Stimulated activated CD4-positive, alpha-beta T cell treated with anti-CD3 and anti-CD28 coated beads, Interleukin-4, amount 100 ng/mL, for 48 hours (primary cell): ENCODE results near the gene TENT5A.
A peak's percentile ranks its signal among the peaks of the same experiment; 100 is the strongest.
"Not testable (repeated sequence)": the region's sequence is repeated elsewhere in the genome, so short reads cannot be mapped to it uniquely, and the experiment has no call there.

Experiments used
- DNase-seq, 2 donors: peaks; one replicate each; pipeline ENCODE4 v3.0.0-alpha.2; 2020; ENCODE audit warnings: low read depth in 2 of 2

Gene TENT5A

GRCh38 chr6:81750681-81751387 is 1.6 kb downstream of the TENT5A start:
- DNase-seq = no peak

- no peak for DNase-seq
Observed at GRCh38 chr6:81750200-81750599, 2.3 kb downstream of the TENT5A start.

GRCh38 chr6:81749707-81750106 is 2.8 kb downstream of the TENT5A start:
- no peak for DNase-seq

- DNase-seq = no peak
Observed at GRCh38 chr6:81748994-81749393, 3.5 kb downstream of the TENT5A start.

- no peak for DNase-seq
Observed at GRCh38 chr6:81747327-81747726, 5.2 kb downstream of the TENT5A start.

- no peak for DNase-seq
Observed at GRCh38 chr6:81744131-81744530, 8.3 kb downstream of the TENT5A start.

GRCh38 chr6:81743649-81744048 is 8.8 kb downstream of the TENT5A start:
- no peak for DNase-seq

- DNase-seq = no peak
Observed at GRCh38 chr6:81741689-81742088, 10.8 kb downstream of the TENT5A start.

GRCh38 chr6:81740591-81740990 is 11.9 kb downstream of the TENT5A start:
- not testable (repeated sequence) for DNase-seq

- no peak for DNase-seq
Observed at GRCh38 chr6:81739230-81740195, 13.0 kb downstream of the TENT5A start.

- no peak for DNase-seq
Observed at GRCh38 chr6:81736428-81736827, 16.1 kb downstream of the TENT5A start.

GRCh38 chr6:81735756-81736380 is 16.6 kb downstream of the TENT5A start:
- no peak for DNase-seq

- DNase-seq = no peak
Observed at GRCh38 chr6:81734500-81735150, 17.9 kb downstream of the TENT5A start.

GRCh38 chr6:81734081-81734480 is 18.4 kb downstream of the TENT5A start:
- no peak for DNase-seq

- DNase-seq = no peak
Observed at GRCh38 chr6:81731814-81732213, 20.7 kb downstream of the TENT5A start.

GRCh38 chr6:81727876-81728517 is 24.5 kb downstream of the TENT5A start:
- DNase-seq = peak in 1 of 2 donors; percentile 10

GRCh38 chr6:81725127-81725526 is 27.4 kb downstream of the TENT5A start:
- DNase-seq = no peak

- no peak for DNase-seq
Observed at GRCh38 chr6:81722506-81723223, 29.8 kb downstream of the TENT5A start.

- DNase-seq = no peak
Observed at GRCh38 chr6:81720427-81720826, 32.1 kb downstream of the TENT5A start.

GRCh38 chr6:81718126-81718525 is 34.4 kb downstream of the TENT5A start:
- DNase-seq = no peak

GRCh38 chr6:81714684-81715083 is 37.8 kb downstream of the TENT5A start:
- no peak for DNase-seq
